GM21423 (cell line): ENCODE results near the gene OXSM.
A peak's percentile ranks its signal among the peaks of the same experiment; 100 is the strongest.

ENCODE experiments used
- ATAC-seq: cut with Tn5 transposase; IDR thresholded peaks from one replicate; pipeline ENCODE4 v1.9.1; 2021; ENCODE audit warnings: mild to moderate bottlenecking, moderate library complexity; ENCODE audit not compliant: unreplicated experiment

Gene OXSM

DNA sequence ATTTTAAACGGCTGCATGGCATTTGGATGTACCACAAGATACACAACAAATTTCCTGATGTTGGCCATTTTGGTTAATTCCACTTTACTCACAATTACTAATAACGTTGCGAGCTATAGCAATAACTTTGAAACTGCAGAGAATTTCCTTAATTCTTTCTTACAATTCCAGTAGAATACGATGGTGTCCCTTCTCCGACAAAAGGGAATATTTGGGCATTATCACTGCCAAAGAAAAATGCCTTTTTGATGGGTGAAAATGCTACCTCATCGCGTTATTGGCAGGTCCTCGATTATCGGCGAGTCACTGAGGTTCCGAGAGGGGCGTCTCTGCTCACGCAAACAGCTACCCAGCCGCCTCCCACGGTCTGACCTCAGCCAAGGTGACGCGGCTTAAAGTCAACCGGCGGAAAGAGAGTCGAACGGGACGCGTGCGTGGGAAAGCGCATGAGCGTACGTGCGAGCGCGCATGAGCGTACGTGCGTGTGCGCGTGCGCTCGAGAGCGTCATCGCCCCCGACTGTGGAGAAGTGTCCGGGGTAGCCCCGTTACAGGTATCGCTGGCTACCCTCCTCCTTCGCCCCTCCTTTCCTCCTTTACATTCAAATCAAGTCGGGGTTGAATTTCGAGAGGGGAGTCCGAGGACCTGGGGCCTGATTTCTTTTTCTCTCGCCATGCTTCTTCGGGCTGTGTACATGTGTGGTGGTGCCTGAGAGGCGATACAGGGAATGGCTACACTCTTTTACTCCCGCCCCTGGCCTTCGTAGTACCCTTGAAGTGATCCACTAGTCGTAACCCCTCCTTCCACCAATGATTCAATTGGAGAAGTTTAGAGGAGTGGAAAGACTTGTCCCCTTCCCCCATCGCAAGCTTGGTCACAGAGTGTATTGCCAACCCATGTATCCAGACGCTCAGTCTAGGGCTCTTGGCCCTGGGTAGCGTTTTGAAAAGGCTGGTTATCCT, at the start of gene OXSM:
Gene OXSM, plus strand, starts transcription at position 495 of the 961 bp plus-strand sequence. CDS start 931 bp downstream, outside the sequence.
- ATAC-seq: peak; percentile 94

DNA sequence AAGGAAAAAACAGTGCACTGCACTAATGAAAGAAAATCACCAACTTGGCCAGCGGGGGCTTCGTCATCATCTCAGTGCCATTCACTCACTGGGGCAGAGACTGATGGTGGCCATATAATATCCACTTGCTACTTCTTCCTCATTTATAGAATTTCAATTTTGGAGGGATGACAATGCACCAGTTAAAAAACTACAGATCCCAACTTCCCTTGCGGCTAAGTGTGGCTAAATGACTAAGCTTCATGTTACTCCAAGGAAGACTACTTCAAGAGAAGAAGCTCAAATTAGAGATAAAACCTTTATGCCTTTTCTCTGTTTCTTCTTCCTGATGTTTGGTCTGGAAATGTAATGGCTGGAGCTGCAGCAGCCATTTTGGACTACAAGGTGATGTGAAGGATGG, 45.4 kb upstream of the OXSM start:
- ATAC-seq: no peak

DNA sequence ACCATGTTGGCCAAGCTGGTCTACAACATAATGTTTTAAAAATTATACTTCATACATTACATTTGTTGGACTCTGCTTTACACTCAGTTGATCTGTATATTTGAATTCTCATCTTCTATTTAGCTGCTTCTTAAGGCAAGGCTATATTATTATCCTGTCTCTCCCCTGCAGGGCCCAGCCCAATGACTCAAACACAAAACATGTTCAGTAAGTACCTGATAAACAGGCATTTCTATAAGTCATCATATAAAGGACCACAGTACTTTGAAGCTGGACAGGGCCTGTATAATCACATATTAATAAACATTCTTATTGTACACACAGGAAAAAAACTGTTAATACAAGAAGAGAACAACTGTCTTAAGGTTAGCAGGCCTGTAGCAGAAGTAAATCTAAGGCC, 42.9 kb upstream of the OXSM start:
- no peak for ATAC-seq

DNA sequence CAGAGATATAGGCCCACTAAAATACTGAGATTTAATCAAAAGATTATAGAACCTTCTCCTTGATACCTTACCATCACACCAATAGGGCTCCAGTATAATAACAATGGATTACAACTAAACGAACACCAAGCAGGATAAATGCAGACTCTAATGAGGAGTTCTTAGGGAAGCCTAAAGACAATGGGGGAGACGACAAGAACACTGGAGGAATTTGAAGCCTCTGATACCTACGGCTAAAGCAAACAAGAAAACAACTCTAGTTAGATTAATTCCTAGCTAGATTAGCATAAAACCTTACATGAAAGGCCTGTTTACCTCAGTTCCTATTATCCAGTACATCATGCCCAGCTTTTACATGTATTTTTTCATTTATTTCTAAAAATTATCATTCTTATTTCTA, 41.7 kb upstream of the OXSM start:
- ATAC-seq: no peak

DNA sequence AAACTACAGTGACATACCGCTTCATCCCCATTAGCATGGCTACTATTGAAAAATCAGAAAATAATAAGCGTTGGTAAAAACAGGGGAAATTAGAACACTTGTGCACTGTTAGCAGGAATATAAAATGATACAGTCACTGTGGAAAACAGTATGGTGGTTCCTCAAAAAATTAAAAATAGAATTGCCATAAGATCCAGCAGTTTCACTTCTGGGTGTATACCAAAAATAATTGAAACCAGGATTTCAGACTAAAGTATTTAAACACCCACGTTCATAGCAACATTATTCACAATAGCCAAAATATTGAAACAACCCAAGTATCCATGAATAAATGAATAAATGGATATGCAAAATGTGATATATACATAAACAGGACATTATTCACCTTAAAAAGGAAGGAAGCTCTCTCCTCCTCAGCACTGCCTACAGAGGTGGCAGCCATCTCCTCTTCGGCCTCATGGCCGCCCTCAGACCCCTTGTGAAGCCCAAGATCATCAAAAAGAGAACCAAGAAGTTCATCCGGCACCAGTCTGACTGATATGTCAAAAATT, 40.8 kb upstream of the OXSM start:
- no peak for ATAC-seq

DNA sequence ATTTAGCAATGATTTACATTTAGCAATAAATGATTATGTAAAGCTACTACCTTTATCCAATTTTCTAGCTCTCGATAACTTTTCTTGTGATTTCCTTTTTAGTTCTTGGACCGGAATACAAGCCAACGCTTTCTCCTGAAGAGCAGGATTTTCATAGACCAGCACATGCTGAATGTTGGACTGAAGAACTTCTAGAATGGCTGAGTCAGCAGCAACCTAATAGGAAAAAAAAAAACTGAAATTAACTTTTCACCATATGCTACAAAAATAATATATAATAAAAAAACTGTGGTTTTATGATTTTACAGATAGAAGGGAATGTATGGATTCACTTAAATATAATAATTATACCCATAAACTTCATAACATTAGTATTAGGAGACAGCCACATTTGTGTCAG, 38.8 kb upstream of the OXSM start:
- no peak for ATAC-seq

DNA sequence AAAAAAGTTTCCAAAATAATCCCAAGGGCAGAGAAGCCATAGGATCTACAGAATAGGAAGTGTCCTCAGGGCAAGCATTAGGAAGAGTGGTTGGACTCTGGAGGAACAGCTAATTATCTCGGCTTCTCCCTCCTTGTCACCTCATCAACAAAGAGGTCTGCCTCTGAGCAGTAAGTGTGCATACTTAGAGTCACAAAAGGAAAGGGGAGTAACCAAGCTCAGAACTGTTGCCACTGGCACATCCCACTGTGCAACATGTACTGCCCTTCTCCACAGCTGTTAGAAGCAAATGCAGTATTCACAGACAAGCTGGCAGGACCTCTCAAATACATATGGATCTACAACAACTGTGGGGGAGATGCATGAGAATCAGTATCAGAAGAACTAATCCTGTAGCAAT, 38.2 kb upstream of the OXSM start:
- ATAC-seq: no peak

DNA sequence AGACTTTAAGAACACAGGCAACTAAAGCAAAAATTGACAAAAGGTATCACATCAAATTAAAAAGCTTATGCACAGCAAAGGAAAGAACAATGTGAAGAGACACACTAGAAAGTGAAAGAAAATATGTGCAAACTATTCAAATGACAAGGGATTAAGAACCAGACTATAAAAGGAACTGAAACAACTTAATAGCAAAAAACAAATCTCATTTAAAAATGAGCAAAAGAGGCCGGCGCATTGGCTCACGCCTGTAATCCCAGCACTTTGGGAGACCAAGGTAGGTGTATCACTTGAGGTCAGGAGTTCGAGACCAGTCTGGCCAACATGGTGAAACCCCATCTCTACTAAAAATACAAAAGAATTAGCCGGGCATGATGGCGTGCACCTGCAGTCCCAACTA, 21.0 kb upstream of the OXSM start:
- ATAC-seq: peak; percentile 90

DNA sequence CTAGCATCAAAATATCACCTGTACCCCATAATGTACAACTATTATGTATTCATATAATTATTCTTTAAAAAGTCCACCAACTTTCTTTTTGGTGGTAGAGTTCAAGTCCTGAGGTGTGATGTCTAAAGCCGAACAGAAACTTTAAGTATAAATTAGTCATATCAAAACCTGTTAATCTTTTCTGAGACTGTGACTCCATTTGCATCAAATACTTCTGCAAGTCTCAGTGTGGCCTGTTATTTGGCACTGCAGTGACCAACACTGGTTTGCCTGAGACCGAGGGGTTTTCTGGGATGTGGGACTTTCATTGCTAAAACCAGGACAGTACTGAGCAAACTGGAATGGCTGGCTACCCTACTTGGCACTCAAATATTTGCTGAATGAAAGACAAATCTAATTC, 14.0 kb upstream of the OXSM start:
- no peak for ATAC-seq

DNA sequence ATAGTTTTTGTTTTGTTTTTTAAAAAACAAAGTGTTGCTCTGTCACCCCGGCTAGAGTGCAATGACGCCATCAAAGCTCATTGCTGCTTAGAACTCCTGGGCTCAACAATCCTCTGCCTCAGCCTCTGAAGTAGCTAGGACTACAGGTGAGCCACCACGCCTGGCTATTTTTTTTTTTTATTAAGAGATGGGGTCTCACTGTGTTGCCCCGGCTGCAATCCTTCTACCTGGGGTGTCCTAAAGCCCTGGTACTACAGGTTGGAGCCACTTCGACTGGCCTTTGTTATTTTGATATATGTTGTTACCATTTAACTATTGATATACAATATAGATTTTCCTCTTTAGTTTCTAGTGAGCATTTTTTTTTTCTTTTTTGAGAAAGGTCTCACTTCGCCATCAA, 9.3 kb upstream of the OXSM start:
- ATAC-seq: no peak

DNA sequence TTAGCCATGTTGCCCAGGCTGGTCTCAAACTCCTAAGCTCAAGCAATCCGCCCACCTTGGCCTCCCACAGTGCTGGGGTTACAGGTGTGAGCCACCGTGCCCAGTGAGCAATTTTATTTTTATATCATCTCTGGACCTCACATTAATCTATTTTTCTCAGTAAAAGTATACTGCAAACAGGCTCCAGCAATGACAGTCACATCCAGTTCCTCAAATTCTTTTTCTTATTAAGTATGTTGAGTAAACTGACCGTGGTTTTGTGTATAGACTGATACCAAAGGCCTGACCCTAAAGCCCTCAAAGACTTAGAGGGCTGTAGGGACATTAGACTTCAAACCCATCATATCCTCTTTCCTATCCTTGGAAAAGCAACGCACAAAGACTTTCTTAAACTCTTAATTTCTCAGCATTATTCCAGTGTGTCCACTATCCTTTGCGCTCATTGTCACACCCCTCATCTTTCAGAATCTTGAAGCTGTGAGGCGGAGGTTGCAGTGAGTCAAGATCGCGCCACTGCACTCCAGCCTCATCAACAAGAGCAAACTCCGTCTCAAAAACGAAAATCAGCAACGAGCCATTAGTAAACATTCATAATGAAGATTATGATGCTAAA, 8.6 kb upstream of the OXSM start:
- ATAC-seq: no peak

DNA sequence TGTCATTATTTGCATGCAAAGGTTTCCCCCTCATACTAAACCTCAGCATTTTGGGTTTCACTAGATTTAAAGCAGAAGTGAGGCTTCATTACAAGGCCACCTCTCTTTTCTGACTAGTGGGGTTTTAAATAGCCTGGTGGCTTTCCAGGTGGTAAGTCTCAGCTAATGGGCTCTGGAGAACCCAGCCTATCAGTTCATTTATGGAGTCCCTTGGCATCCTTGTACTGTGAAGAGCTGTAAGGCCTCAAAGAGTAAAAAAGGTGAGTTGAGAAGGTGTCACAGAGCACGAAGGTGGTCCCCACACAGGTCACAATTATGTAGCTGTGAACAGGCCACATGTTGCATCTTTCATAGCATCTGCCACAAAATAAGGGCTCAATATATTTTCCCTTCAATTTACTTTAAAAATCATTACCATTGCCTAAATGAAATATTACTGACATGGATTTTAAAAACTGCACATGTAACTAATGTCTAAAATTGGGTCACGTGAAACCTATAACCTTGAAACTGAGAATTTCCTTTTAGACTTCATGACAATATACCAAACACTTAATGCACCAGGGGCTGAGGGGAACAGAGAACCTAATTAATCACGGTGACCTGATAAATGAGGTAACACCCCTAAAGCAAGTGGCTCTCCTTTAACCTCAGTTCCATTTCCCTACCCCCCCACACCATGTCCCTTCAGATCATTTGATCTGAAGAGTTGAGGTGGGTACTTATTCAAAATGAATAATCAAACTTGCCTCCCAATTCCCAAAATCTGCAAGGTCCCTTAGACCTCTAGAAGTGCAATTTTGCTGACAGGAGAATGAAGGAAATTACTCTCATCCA, 7.9 kb upstream of the OXSM start:
- ATAC-seq: peak; percentile 54

DNA sequence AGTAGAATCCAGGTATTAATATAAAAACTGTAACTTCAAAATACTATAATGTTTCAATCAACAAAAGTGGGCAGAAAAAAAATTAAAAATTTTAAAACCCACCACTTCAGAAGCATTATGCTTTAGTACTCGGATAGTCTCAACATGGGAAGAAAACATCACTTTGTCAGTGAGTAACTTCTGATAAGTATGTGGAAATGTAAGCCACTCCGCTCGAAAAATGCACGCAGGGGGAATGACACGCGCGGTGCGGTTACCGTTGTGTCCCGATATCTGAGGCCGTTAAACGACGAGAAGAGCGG, 7.3 kb upstream of the OXSM start:
- ATAC-seq: no peak

DNA sequence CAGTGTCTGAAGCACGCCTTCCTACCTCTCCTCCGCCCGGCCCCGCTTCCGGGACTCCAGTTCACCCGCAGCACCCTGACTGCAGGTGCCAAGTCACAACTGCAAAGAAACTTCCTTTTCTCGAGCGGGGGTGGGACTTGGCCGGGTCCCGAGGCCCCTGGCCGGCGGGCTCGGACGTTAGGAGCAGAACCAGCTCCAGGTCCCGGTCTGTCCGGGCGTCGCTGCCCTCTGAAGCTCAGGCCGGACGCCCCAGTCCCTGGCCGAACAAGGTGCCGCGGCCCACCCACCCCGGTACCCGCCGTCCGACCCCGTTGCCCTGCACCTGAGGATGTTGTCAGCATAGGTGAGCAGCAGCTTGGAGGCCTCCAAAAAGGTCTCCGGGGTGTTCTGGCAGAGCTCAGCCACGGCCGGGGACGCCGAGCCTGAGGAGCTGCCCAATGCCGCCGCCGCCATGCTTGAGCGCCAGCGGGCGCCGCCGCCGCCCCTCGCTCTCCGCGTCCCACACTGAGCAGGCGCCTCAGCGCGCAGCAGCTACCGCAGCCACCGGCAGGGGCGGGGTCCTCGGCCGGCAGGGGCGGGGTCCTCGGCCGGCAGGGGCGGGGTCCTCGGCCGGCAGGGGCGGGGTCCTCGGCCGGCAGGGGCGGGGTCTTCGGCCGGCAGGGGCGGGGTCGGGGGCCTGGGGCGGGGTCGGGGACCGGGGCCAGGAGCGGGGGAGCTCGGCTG, 6.8 kb upstream of the OXSM start, which contains the start of gene NGLY1:
Gene NGLY1, minus strand, starts transcription at position 506 of the 723 bp plus-strand sequence. Its CDS starts 53 bp downstream, at position 453.
- ATAC-seq: peak; percentile 78

DNA sequence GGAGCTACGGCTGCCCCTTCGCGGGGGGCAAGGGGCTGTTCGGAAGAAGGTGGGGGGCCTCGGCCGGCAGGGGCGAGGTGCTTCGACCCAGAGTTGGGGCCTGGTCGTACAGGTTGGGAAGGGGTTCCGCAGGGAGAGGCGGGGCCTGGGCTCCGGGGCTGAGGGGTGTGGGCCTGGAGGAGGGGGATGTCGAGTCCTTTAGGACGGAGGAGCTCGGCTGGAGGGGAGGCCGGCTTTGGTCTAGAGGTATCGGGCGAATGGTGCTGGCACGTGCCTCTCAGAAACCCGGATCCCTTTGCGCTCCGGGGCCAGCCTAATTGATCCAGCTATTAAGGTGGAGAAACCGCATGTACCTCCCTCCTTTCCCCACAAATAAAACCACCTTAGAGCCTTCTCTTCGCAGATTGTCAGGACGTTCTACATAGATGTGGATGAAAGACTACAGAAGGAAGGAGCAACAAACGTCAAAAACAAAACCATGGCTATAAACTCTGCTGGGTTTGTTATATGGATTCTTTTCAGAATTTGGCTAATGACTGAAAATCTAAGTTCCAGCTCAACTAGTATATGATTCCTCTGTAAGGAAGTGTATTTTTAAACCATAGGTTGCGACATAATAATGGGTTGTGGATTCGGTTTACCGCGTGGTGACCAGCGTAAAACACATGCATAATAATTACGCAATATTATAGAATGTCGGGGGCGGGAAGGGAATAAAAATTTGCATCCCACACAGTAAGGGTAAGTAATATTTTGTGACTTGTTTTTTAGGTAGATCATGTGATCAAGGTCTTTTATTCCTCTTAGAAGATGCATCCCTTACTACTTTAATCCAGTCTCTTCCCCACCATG, 6.0 kb upstream of the OXSM start:
- ATAC-seq: peak; percentile 24

DNA sequence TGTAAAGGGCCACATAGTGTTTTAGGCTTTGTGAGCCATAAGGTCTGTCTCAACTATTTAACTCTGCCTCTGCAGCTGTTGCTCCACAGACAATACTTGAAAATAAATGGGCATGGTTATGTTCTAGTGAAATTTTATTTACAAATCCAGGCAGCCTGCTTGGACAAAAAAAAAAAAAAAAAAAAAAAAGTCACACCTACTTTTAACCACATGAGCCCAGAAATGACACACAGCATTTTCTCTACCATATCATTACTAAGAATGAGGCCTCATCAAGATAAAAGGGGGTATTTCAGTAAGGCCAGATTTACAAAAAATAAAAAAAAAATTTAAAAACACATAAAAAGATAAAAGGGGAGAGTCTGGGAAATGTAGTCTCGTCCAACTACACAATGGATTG, 4.9 kb upstream of the OXSM start:
- no peak for ATAC-seq

DNA sequence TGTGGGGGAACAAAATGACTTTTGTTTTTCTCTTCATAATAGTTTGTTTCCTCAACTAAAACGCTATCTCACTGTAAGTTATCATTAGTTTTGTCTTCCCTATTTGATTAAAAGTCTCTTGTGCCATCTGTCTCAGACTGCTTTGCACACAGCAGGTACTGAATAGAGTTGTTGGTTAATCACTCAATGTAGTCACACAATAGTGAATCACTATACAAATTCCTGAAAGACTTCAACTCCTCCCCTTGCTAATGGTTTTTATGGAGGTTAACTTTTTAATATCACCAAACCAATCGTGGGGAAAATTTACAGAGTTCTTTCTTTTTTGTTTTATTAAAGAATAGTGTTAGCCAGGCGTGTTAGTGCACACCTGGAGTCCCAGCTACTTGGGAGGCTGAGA, 4.1 kb upstream of the OXSM start:
- no peak for ATAC-seq

DNA sequence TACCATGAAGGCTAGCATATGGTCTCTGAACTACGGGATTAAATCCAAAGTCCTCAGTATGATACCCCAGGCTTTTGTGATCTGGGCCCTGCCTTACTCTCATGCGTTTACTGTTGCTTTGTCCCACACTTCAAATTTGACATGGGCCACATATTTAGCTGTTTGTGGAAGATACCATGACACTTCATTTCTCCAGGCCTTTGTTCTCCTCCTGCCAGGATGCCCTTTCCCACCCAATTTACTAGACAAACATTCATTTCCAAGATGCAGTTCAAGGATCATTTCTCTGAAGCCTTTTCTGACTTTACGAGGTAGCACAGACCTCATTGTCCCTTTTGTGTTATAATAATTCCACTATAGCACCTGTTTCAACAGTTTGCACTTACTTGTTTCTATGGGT, 2.2 kb upstream of the OXSM start:
- no peak for ATAC-seq

DNA sequence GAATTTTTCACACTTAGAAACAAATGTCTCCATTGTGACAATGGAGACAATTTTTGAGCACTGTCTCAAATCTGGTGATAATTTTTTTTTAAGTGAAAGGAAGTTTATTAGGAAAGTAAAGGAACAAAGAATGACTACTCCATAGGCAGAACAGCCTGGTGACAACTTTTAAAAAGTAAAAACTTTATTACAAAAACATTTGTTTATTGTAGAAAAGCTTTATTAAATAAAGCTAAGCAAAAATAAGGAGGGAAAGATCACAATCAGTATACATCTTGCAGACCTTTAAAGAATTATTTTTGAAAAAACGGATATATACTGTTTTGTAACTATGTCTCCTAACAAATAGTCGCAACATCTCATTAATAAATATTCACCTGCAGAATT, 688 bp upstream of the OXSM start:
- ATAC-seq: no peak

DNA sequence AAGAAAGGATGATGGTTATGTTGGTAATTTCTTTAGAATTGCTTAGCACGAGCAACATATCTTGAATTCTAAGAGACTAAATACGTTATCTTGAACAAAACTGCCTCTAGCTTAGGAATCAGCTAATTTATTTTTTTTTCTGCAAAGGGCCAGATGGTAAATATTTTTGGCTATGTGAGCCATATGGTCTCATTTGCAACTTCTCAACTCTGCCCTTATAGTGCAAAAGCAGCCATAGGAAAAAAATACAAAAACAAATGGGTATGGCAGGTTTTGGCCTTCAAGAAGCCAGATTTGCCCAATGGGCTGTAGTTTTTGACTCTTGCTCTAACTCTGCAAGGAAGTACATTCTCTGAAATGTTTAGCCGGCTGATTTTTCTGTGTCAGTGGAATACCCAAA, 11.9 kb downstream of the OXSM start:
- no peak for ATAC-seq
